GM12892 (cell line): Measurements from ENCODE around the gene FOSL2.

Source experiments
- POLR2A ChIP-seq: IDR thresholded peaks from 2 replicates; pipeline ENCODE4 v1.6.1; 2011; ENCODE audit warnings: low read depth, low read length, control low read depth
- POLR2AphosphoS5 ChIP-seq: IDR thresholded peaks from 2 replicates; pipeline ENCODE4 v1.6.1; 2011; ENCODE audit warnings: low read depth, low read length, control low read depth
- TAF1 ChIP-seq: IDR thresholded peaks from 2 replicates; pipeline ENCODE4 v1.6.1; 2011; ENCODE audit warnings: low read depth, mild to moderate bottlenecking, control low read depth, low read length, borderline replicate concordance

- TF ChIP-seq POLR2A = no peak
- TF ChIP-seq POLR2AphosphoS5 = no peak
- TF ChIP-seq TAF1 = no peak
Observed at GRCh38 chr2:28343971-28344715, 48.5 kb upstream of the FOSL2 start.
